ENCODE measurements around the gene GPD2.
"Not testable (repeated sequence)": the region's sequence is repeated elsewhere in the genome, so short reads cannot be mapped to it uniquely, and the experiment has no call there.

GPD2 gene

GRCh38 chr2:156522864-156523440, 86.8 kb downstream of the GPD2 start:
- Histone ChIP-seq H4K8ac (ENCODE audit: low read length) (no peak overlapping the region), H3K4me1 (ENCODE audit: control insufficient read depth, insufficient read depth, low read depth, low read length) (no peaks in the 10 kb centered on the region), H2BK5ac (ENCODE audit: low read depth, low read length, poor library complexity, severe bottlenecking) (no peak overlapping the region), H4K91ac (ENCODE audit: low read length) (no peak overlapping the region), H2AK5ac (ENCODE audit: low read length, severe bottlenecking) (no peak overlapping the region), H3K14ac (ENCODE audit: low read length in 2 of 2) (no peak overlapping the region), H3K36me3 (ENCODE audit: control insufficient read depth in 1 of 2, insufficient read depth in 2 of 2, low read depth in 1 of 2, low read length in 2 of 2) (peaks cover 3 to 23% of the 10 kb centered on the region in 2 experiments), H3K27me3 (ENCODE audit: control insufficient read depth in 1 of 2, insufficient read depth in 1 of 2, low read length in 2 of 2) (no peaks in the 10 kb centered on the region), H3K79me1 (replicated peaks; ENCODE audit: low read length, poor library complexity, severe bottlenecking) (peaks cover 6% of the 10 kb centered on the region), H3K4me2 (ENCODE audit: low read length, poor library complexity, severe bottlenecking) (no peak overlapping the region), H2AFZ (ENCODE audit: low read depth, low read length) (no peak overlapping the region), H2BK15ac (ENCODE audit: low read depth, poor library complexity, severe bottlenecking) (no peak overlapping the region), H3K9ac (ENCODE audit: low read length) (no peak overlapping the region), H3K4ac (ENCODE audit: low read depth in 1 of 2, low read length in 2 of 2) (no peak overlapping the region), H2BK120ac (ENCODE audit: low read depth, low read length) (no peak overlapping the region), H3K18ac (ENCODE audit: low read depth in 1 of 2, low read length in 2 of 2) (no peak overlapping the region), H2BK12ac (ENCODE audit: low read length in 2 of 2) (no peak overlapping the region), H3K23ac (ENCODE audit: low read length in 2 of 2) (no peak overlapping the region), H3K4me3 (ENCODE audit: insufficient read depth in 1 of 2, low read depth in 1 of 2, low read length in 2 of 2) (no peak overlapping the region), H3K9me3 (ENCODE audit: control insufficient read depth, low read length) (no peaks in the 10 kb centered on the region), H3K27ac (ENCODE audit: low read length, poor library complexity, severe bottlenecking) (no peak overlapping the region)
- DNase-seq, result no peak
- 85% methylated on average over 3 of the region's 4 CpGs for WGBS

GRCh38 chr2:156526950-156527636, 90.9 kb downstream of the GPD2 start:
- H3K9ac ChIP-seq (ENCODE audit: low read length), result no peak overlapping the region
- H2BK15ac ChIP-seq (ENCODE audit: low read depth, poor library complexity, severe bottlenecking), result no peak overlapping the region
- no peaks in the 10 kb centered on the region for H3K27me3 ChIP-seq (ENCODE audit: control insufficient read depth in 1 of 2, insufficient read depth in 1 of 2, low read length in 2 of 2)
- H3K4me1 ChIP-seq (ENCODE audit: control insufficient read depth, insufficient read depth, low read depth, low read length), result no peaks in the 10 kb centered on the region
- no peak overlapping the region for H3K4ac ChIP-seq (ENCODE audit: low read depth in 1 of 2, low read length in 2 of 2)
- no peak overlapping the region for H3K4me3 ChIP-seq (ENCODE audit: insufficient read depth in 1 of 2, low read depth in 1 of 2, low read length in 2 of 2)
- peaks cover 4 to 10% of the 10 kb centered on the region in 2 experiments for H3K36me3 ChIP-seq (ENCODE audit: control insufficient read depth in 1 of 2, insufficient read depth in 2 of 2, low read depth in 1 of 2, low read length in 2 of 2)
- WGBS, result 100% methylated on average over 1 of the region's 2 CpGs
- no peak overlapping the region for H3K4me2 ChIP-seq (ENCODE audit: low read length, poor library complexity, severe bottlenecking)
- no peak overlapping the region for H3K18ac ChIP-seq (ENCODE audit: low read depth in 1 of 2, low read length in 2 of 2)
- no peak overlapping the region for H2BK120ac ChIP-seq (ENCODE audit: low read depth, low read length)
- no peak overlapping the region for H2AK5ac ChIP-seq (ENCODE audit: low read length, severe bottlenecking)
- no peak overlapping the region for H3K14ac ChIP-seq (ENCODE audit: low read length in 2 of 2)
- H4K91ac ChIP-seq (ENCODE audit: low read length), result no peak overlapping the region
- no peak overlapping the region for H2BK5ac ChIP-seq (ENCODE audit: low read depth, low read length, poor library complexity, severe bottlenecking)
- no peak for DNase-seq
- H3K27ac ChIP-seq (ENCODE audit: low read length, poor library complexity, severe bottlenecking), result no peak overlapping the region
- no peak overlapping the region for H2AFZ ChIP-seq (ENCODE audit: low read depth, low read length)
- H2BK12ac ChIP-seq (ENCODE audit: low read length in 2 of 2), result no peak overlapping the region
- no peak overlapping the region for H4K8ac ChIP-seq (ENCODE audit: low read length)
- H3K23ac ChIP-seq (ENCODE audit: low read length in 2 of 2), result no peak overlapping the region
- H3K79me1 ChIP-seq (replicated peaks; ENCODE audit: low read length, poor library complexity, severe bottlenecking), result no peaks in the 10 kb centered on the region
- no peaks in the 10 kb centered on the region for H3K9me3 ChIP-seq (ENCODE audit: control insufficient read depth, low read length)

GRCh38 chr2:156528583-156528982, 92.4 kb downstream of the GPD2 start:
- DNase-seq; H3K14ac ChIP-seq (ENCODE audit: low read length in 2 of 2); H3K27ac ChIP-seq (ENCODE audit: low read length, poor library complexity, severe bottlenecking); H3K9ac ChIP-seq (ENCODE audit: low read length); H3K4ac ChIP-seq (ENCODE audit: low read depth in 1 of 2, low read length in 2 of 2); H3K18ac ChIP-seq (ENCODE audit: low read depth in 1 of 2, low read length in 2 of 2); H4K8ac ChIP-seq (ENCODE audit: low read length); H3K27me3 ChIP-seq (ENCODE audit: control insufficient read depth in 1 of 2, insufficient read depth in 1 of 2, low read length in 2 of 2); H3K9me3 ChIP-seq (ENCODE audit: control insufficient read depth, low read length); H3K4me1 ChIP-seq (ENCODE audit: control insufficient read depth, insufficient read depth, low read depth, low read length); H3K4me2 ChIP-seq (ENCODE audit: low read length, poor library complexity, severe bottlenecking); H2AK5ac ChIP-seq (ENCODE audit: low read length, severe bottlenecking); H4K91ac ChIP-seq (ENCODE audit: low read length); H2AFZ ChIP-seq (ENCODE audit: low read depth, low read length); H2BK5ac ChIP-seq (ENCODE audit: low read depth, low read length, poor library complexity, severe bottlenecking); H3K23ac ChIP-seq (ENCODE audit: low read length in 2 of 2); H3K79me1 ChIP-seq (replicated peaks; ENCODE audit: low read length, poor library complexity, severe bottlenecking); H2BK12ac ChIP-seq (ENCODE audit: low read length in 2 of 2); H2BK120ac ChIP-seq (ENCODE audit: low read depth, low read length); H2BK15ac ChIP-seq (ENCODE audit: low read depth, poor library complexity, severe bottlenecking); H3K4me3 ChIP-seq (ENCODE audit: insufficient read depth in 1 of 2, low read depth in 1 of 2, low read length in 2 of 2): not testable (repeated sequence)
- no CpG with 5 or more reads among the region's 5 CpGs for WGBS
- peaks cover 4 to 10% of the 10 kb centered on the region in 2 experiments for H3K36me3 ChIP-seq (ENCODE audit: control insufficient read depth in 1 of 2, insufficient read depth in 2 of 2, low read depth in 1 of 2, low read length in 2 of 2)

GRCh38 chr2:156532989-156533388, 96.8 kb downstream of the GPD2 start:
- Histone ChIP-seq H4K91ac (ENCODE audit: low read length) (no peak overlapping the region), H3K27me3 (ENCODE audit: control insufficient read depth in 1 of 2, insufficient read depth in 1 of 2, low read length in 2 of 2) (no peaks in the 10 kb centered on the region), H2AK5ac (ENCODE audit: low read length, severe bottlenecking) (no peak overlapping the region), H3K14ac (ENCODE audit: low read length in 2 of 2) (no peak overlapping the region), H3K4me3 (ENCODE audit: insufficient read depth in 1 of 2, low read depth in 1 of 2, low read length in 2 of 2) (no peak overlapping the region), H2AFZ (ENCODE audit: low read depth, low read length) (no peak overlapping the region), H3K4me1 (ENCODE audit: control insufficient read depth, insufficient read depth, low read depth, low read length) (peaks cover 3% of the 10 kb centered on the region), H3K36me3 (ENCODE audit: control insufficient read depth in 1 of 2, insufficient read depth in 2 of 2, low read depth in 1 of 2, low read length in 2 of 2) (peaks cover 4% of the 10 kb centered on the region in 2 experiments), H3K18ac (ENCODE audit: low read depth in 1 of 2, low read length in 2 of 2) (no peak overlapping the region), H2BK12ac (ENCODE audit: low read length in 2 of 2) (no peak overlapping the region), H2BK15ac (ENCODE audit: low read depth, poor library complexity, severe bottlenecking) (no peak overlapping the region), H4K8ac (ENCODE audit: low read length) (no peak overlapping the region), H3K79me1 (replicated peaks; ENCODE audit: low read length, poor library complexity, severe bottlenecking) (peaks cover 12% of the 10 kb centered on the region), H3K9me3 (ENCODE audit: control insufficient read depth, low read length) (no peaks in the 10 kb centered on the region), H2BK5ac (ENCODE audit: low read depth, low read length, poor library complexity, severe bottlenecking) (no peak overlapping the region), H2BK120ac (ENCODE audit: low read depth, low read length) (no peak overlapping the region), H3K4me2 (ENCODE audit: low read length, poor library complexity, severe bottlenecking) (no peak overlapping the region), H3K27ac (ENCODE audit: low read length, poor library complexity, severe bottlenecking) (no peak overlapping the region), H3K23ac (ENCODE audit: low read length in 2 of 2) (no peak overlapping the region), H3K4ac (ENCODE audit: low read depth in 1 of 2, low read length in 2 of 2) (no peak overlapping the region), H3K9ac (ENCODE audit: low read length) (no peak overlapping the region)
- DNase-seq, result no peak
- 82% methylated on average over 2 of the region's 2 CpGs for WGBS

All from mesenchymal stem cell (in vitro differentiated cells and primary cell).